Body of pancreas (tissue), 4 donors: ENCODE results near the gene SPDYE4. TPM values are rescaled to one million over a fixed set of nuclear protein-coding genes. Genes with fewer than 3 reads are reported as not detected.

ENCODE experiments used
- ATAC-seq: fragments of 150-250 bp; one replicate; pipeline ENCODE4 v1.9.1; 2016
- DNase-seq, 4 donors: peaks; one replicate each; pipeline ENCODE4 v3.0.0-alpha.2; 2019
- H3K27ac ChIP-seq, 4 donors: fragments of 200-600 bp; sonication (generic); 1 replicate in 3 of 4; 2 replicates in 1 of 4; pipeline versions ENCODE4 v1.5.1 to v1.6.1; 2016 to 2019; ENCODE audit warnings: mild to moderate bottlenecking in 1 of 4, mixed read lengths in 1 of 4, moderate library complexity in 1 of 4
- H3K27me3 ChIP-seq, 2 donors: fragments of 200-600 bp; sonication (generic); one replicate each; pipeline ENCODE4 v1.6.0; 2016; ENCODE audit warnings: mild to moderate bottlenecking in 1 of 2
- H3K36me3 ChIP-seq, 2 donors: fragments of 200-600 bp; sonication (generic); replicated peaks in 1 of 2; 2 replicates each; pipeline ENCODE4 v1.5.1; 2016; ENCODE audit warnings: low read depth in 2 of 2; ENCODE audit not compliant: insufficient read depth in 1 of 2
- H3K4me1 ChIP-seq: fragments of 200-600 bp; sonication (generic); one replicate; pipeline ENCODE4 v1.6.0; 2016
- H3K4me3 ChIP-seq, 2 donors: fragments of 200-600 bp; sonication (generic); 1 replicate in 1 of 2; 2 replicates in 1 of 2; pipeline ENCODE4 v1.5.1; 2016 to 2019
- H3K9me3 ChIP-seq, 3 donors: fragments of 200-600 bp; sonication (generic); 1 replicate in 2 of 3; 2 replicates in 1 of 3; pipeline ENCODE4 v1.5.1; 2016
- CTCF ChIP-seq, 7 experiments: fragments of 450-650 bp in 4 of 7; fragments of 200-600 bp in 3 of 7; sonication (generic) in 3 of 7; IDR thresholded peaks; one replicate each; pipeline ENCODE4 v1.5.1; 2016 to 2019; ENCODE audit warnings: antibody characterized with exemption in 7 of 7
- POLR2A ChIP-seq, 3 donors: fragments of 450-650 bp; IDR thresholded peaks; one replicate each; pipeline ENCODE4 v1.6.1; 2016; ENCODE audit warnings: antibody characterized with exemption in 3 of 3, mild to moderate bottlenecking in 2 of 3
- WGBS, 2 donors: methylation state at CpG; one replicate each; pipeline ENCODE4 v1.1.5; 2017; 5-methylcytosine and 5-hydroxymethylcytosine counted together
- intact Hi-C: fragments of 100-400 bp; cut with DNase I; formaldehyde crosslinking; loops from one replicate; pipeline ENCODE4 v1.15.1; 2023
- total RNA-seq, 2 donors: library from RNA; depleted of rRNA; stranded (reverse); fragments of >200 nt; gene quantifications; one replicate each; pipeline ENCODE4 v1.1.0, GENCODE V29; 2016

Gene SPDYE4
- total RNA-seq, 2 donors from 2014 or later, result not detected

DNA sequence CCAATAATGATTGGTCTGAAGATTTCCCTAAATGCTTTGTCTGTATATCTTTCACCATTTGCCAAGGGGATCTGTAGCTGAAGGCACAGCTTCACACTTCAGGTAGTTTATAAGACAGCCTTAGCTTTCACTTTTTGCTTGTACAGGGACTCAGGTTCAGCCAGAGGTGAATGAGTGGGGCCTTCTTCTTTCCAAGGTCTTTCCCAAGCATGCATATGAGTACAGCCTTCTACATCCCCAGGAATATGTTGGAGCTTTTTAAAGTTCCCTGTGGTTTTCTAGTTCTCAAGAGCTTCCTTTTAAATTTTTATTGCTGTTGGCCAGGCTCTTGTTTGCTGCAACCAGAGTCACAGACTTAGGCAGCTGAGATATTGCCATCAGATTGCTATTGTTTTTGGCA is 17.9 kb upstream of the SPDYE4 start:
- H3K4me3 ChIP-seq, result no peak overlapping the region
- H3K36me3 ChIP-seq, result no peaks in the 10 kb centered on the region
- H3K27me3 ChIP-seq, result no peaks in the 10 kb centered on the region
- no peaks in the 10 kb centered on the region for H3K4me1 ChIP-seq
- no peak for DNase-seq
- H3K9me3 ChIP-seq, result no peaks in the 10 kb centered on the region
- intact Hi-C loops, result no loop called here
- H3K27ac ChIP-seq, result no peak overlapping the region
- TF ChIP-seq POLR2A (IDR thresholded peaks at IDR 0.05) (no peak), CTCF (IDR thresholded peaks at IDR 0.05) (no peak)
- ATAC-seq, result no peak

- WGBS, 2 donors, result 79 to 83% methylated on average over 2 of the region's 2 CpGs
- intact Hi-C loops, result no loop called here
- no peaks in the 10 kb centered on the region for H3K36me3 ChIP-seq
- no peaks in the 10 kb centered on the region for H3K4me1 ChIP-seq
- no peaks in the 10 kb centered on the region for H3K27me3 ChIP-seq
- no peak for DNase-seq
- no peak overlapping the region for H3K4me3 ChIP-seq
- ATAC-seq, result no peak
- no peak for TF ChIP-seq POLR2A (IDR thresholded peaks at IDR 0.05)
- no peaks in the 10 kb centered on the region for H3K9me3 ChIP-seq
- no peak overlapping the region for H3K27ac ChIP-seq
These were observed 8.4 kb upstream of the SPDYE4 start for GRCh38 chr17:8766731-8767130.

- intact Hi-C loops, result no loop called here
- no peak overlapping the region for H3K27ac ChIP-seq
- H3K36me3 ChIP-seq, result no peaks in the 10 kb centered on the region
These were observed 3.7 kb upstream of the SPDYE4 start for GRCh38 chr17:8762012-8762411.

GRCh38 chr17:8757189-8757588 is 1.2 kb downstream of the SPDYE4 start:
- no peak for DNase-seq
- H3K4me1 ChIP-seq, result no peaks in the 10 kb centered on the region
- H3K27me3 ChIP-seq, result no peaks in the 10 kb centered on the region
- no peaks in the 10 kb centered on the region for H3K36me3 ChIP-seq
- no peak for TF ChIP-seq POLR2A (IDR thresholded peaks at IDR 0.05)
- TF ChIP-seq CTCF (IDR thresholded peaks at IDR 0.05), result no peak
- H3K9me3 ChIP-seq, result no peaks in the 10 kb centered on the region
- H3K4me3 ChIP-seq, result no peak overlapping the region
- 71 to 78% methylated on average over 13 of the region's 13 CpGs for WGBS, 2 donors
- H3K27ac ChIP-seq, result no peak overlapping the region
- intact Hi-C loops, result no loop called here
- ATAC-seq, result no peak

More at GRCh38 chr17:8762012-8762411, 3.7 kb upstream of the SPDYE4 start:
- no peak overlapping the region for H3K4me3 ChIP-seq
- no peak for TF ChIP-seq CTCF (IDR thresholded peaks at IDR 0.05)
- TF ChIP-seq POLR2A (IDR thresholded peaks at IDR 0.05), result no peak
- H3K4me1 ChIP-seq, result no peaks in the 10 kb centered on the region
- WGBS, 2 donors, result 82 to 84% methylated on average over 8 of the region's 8 CpGs
- no peaks in the 10 kb centered on the region for H3K27me3 ChIP-seq
- H3K9me3 ChIP-seq, result no peaks in the 10 kb centered on the region
- DNase-seq (no peak), ATAC-seq (no peak)

DNA sequence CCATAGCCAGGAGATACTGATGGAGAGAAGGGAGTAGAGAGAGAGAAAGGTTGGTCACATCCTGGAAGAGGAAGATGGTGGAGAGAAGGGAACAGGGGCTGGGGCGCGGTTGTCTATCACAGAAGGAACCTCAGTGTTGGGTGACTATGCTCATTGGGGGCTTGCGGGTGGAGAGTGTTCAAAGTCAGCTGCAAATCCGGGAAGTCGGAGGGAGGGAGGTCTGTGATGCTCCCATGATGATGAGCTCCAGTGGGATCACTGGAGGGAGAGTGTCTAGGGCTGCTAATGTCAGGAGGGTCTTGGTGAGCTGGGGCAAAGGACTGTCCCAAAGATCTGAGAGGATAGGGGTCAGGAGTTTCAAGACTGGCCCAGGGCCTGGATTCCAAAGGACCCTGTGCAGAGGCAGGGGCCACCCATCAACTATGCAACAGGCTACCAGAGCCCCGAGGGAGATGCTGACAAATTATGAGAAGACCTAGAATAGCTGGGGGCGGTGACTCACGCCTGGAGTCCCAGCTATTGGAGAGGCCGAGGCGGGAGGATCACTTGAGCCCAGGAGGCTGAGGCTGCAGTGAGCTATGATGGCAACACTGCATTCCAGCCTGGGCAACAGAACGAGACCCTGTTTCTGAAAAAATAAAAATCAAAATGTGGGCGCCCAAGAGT is 2.6 kb downstream of the SPDYE4 start:
- ATAC-seq (no peak), DNase-seq (no peak)
- H3K27me3 ChIP-seq, result no peaks in the 10 kb centered on the region
- TF ChIP-seq POLR2A (IDR thresholded peaks at IDR 0.05), result no peak
- TF ChIP-seq CTCF (IDR thresholded peaks at IDR 0.05), result no peak
- no peaks in the 10 kb centered on the region for H3K36me3 ChIP-seq
- no peak overlapping the region for H3K4me3 ChIP-seq
- 71 to 74% methylated on average over 12 of the region's 12 CpGs for WGBS, 2 donors
- H3K9me3 ChIP-seq, result no peaks in the 10 kb centered on the region
- H3K27ac ChIP-seq, result no peak overlapping the region
- no peaks in the 10 kb centered on the region for H3K4me1 ChIP-seq
- intact Hi-C loops, result no loop called here
